Frontal cortex (tissue), 4 donors: ENCODE results near the gene PTPRG. TPM values are rescaled to one million over a fixed set of nuclear protein-coding genes. Genes with fewer than 3 reads are reported as not detected.

Source experiments
- DNase-seq, 2 donors: peaks; one replicate each; pipeline ENCODE4 v3.0.0; 2012; ENCODE audit warnings: low spot score in 2 of 2
- FAIRE-seq: peaks from 2 replicates; lab custom pipeline; 2012; peaks lifted over from hg19 to GRCh38; lab: Jason Lieb, UNC
- total RNA-seq: library from RNA; depleted of rRNA; stranded (reverse); fragments of >200 nt; gene quantifications from one replicate; pipeline ENCODE4 v1.2.3, GENCODE V29; 2014
- donor health status: control.
- donor health status: control.
- donor health status: control.

PTPRG gene
- total RNA-seq, 1 donor from 2014 or later: 52.6 TPM

GRCh38 chr3:61780016-61780415 is 218.6 kb downstream of the PTPRG start:
- no peak for DNase-seq
- no peak for FAIRE-seq

- FAIRE-seq (no peak), DNase-seq (no peak)
Observed at GRCh38 chr3:61780455-61781228, 219.3 kb downstream of the PTPRG start.

- DNase-seq (no peak), FAIRE-seq (no peak)
Observed at GRCh38 chr3:61783993-61784718, 222.8 kb downstream of the PTPRG start.

GRCh38 chr3:61788623-61789507 is 227.5 kb downstream of the PTPRG start:
- DNase-seq (no peak), FAIRE-seq (no peak)

- DNase-seq (no peak), FAIRE-seq (no peak)
Observed at GRCh38 chr3:61789861-61790260, 228.5 kb downstream of the PTPRG start.

GRCh38 chr3:61790411-61790810 is 229.0 kb downstream of the PTPRG start:
- DNase-seq: no peak
- peak; percentile 55 for FAIRE-seq

- FAIRE-seq: no peak
- DNase-seq: no peak
Observed at GRCh38 chr3:61793056-61793455, 231.7 kb downstream of the PTPRG start.

GRCh38 chr3:61793521-61793920 is 232.2 kb downstream of the PTPRG start:
- DNase-seq (no peak), FAIRE-seq (no peak)

- no peak for FAIRE-seq
- DNase-seq: no peak
Observed at GRCh38 chr3:61794341-61794740, 233.0 kb downstream of the PTPRG start.

GRCh38 chr3:61794961-61795360 is 233.6 kb downstream of the PTPRG start:
- DNase-seq (no peak), FAIRE-seq (no peak)

GRCh38 chr3:61796088-61796680 is 234.8 kb downstream of the PTPRG start:
- FAIRE-seq (no peak), DNase-seq (no peak)

GRCh38 chr3:61796911-61797310 is 235.5 kb downstream of the PTPRG start:
- no peak for FAIRE-seq
- no peak for DNase-seq

- FAIRE-seq (no peak), DNase-seq (no peak)
Observed at GRCh38 chr3:61802772-61803171, 241.4 kb downstream of the PTPRG start.

GRCh38 chr3:61803983-61804382 is 242.6 kb downstream of the PTPRG start:
- FAIRE-seq: no peak
- DNase-seq: no peak

- no peak for FAIRE-seq
- no peak for DNase-seq
Observed at GRCh38 chr3:61804782-61805181, 243.4 kb downstream of the PTPRG start.

GRCh38 chr3:61805510-61806080 is 244.2 kb downstream of the PTPRG start:
- DNase-seq (no peak), FAIRE-seq (no peak)

- no peak for DNase-seq
- FAIRE-seq: no peak
Observed at GRCh38 chr3:61806810-61807209, 245.4 kb downstream of the PTPRG start.

GRCh38 chr3:61807865-61808276 is 246.5 kb downstream of the PTPRG start:
- no peak for FAIRE-seq
- DNase-seq: no peak

GRCh38 chr3:61808526-61808925 is 247.2 kb downstream of the PTPRG start:
- no peak for DNase-seq
- no peak for FAIRE-seq

- no peak for FAIRE-seq
Observed at GRCh38 chr3:61808999-61809398, 247.6 kb downstream of the PTPRG start.

More at GRCh38 chr3:61808999-61809398, 247.6 kb downstream of the PTPRG start:
- no peak for DNase-seq
